ENCODE measurements around the gene NCBP1. TPM values are rescaled to one million over a fixed set of nuclear protein-coding genes. Genes with fewer than 3 reads are reported as not detected.
"Not testable (repeated sequence)": the region's sequence is repeated elsewhere in the genome, so short reads cannot be mapped to it uniquely, and the experiment has no call there.

The NCBP1 gene
- 10 to 100 TPM; 23.1 to 24.0 TPM for total RNA-seq
- 1 to 10 TPM; 3.5 to 7.9 TPM for polyA plus RNA-seq
- long read RNA-seq, donor 1, full-length matches to known transcripts = 18 of 31 reads
- long read RNA-seq, donor 1, partial matches to known transcripts = 4 of 31 reads
- long read RNA-seq, donor 1, other reads (novel, unspliced or antisense) = 9 of 31 reads
- long read RNA-seq, donor 2, full-length matches to known transcripts = 6 of 15 reads
- long read RNA-seq, donor 2, partial matches to known transcripts = 4 of 15 reads
- long read RNA-seq, donor 2, other reads (novel, unspliced or antisense) = 5 of 15 reads

GRCh38 chr9:97632985-97633858 is at the start of gene NCBP1, which contains the start of gene TSTD2:
NCBP1 (plus strand) TSS chr9:97633821; CDS start chr9:97633882, 61 bp downstream.
TSTD2 (minus strand) TSS chr9:97633368; CDS start chr9:97627562, 5,806 bp downstream.
- 0% methylated on average over 72 to 83 of the region's 83 CpGs for WGBS, 2 donors

DNA sequence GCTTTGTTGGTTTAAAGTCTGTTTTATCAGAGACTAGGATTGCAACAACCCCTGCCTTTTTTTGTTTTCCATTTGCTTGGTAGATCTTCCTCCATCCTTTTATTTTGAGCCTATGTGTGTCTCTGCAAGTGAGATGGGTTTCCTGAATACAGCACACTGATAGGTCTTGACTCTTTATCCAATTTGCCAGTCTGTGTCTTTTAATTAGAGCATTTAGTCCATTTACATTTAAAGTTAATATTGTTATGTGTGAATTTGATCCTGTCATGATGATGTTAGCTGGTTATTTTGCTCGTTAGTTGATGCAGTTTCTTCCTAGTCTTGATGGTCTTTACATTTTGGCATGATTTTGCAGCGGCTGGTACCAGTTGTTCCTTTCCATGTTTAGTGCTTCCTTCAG is 48.8 kb upstream of the NCBP1 start:
- intact Hi-C loops (cut with DNase I); ATAC-seq (ENCODE audit: low FRiP score); H3K27me3 ChIP-seq (ENCODE audit: control insufficient read depth in 1 of 2, insufficient read depth in 2 of 2, low read length in 1 of 2); H3K4me1 ChIP-seq (ENCODE audit: control insufficient read depth in 1 of 2, insufficient read depth in 2 of 2, low read length in 2 of 2); H3K9me3 ChIP-seq (ENCODE audit: control insufficient read depth, low read length); DNase-seq; H3K4me3 ChIP-seq (ENCODE audit: low read length in 2 of 2); H3K36me3 ChIP-seq (ENCODE audit: control insufficient read depth in 1 of 2, insufficient read depth in 2 of 2, low read length in 1 of 2); H3K27ac ChIP-seq (ENCODE audit: low read depth in 1 of 2, low read length in 2 of 2): not testable (repeated sequence)
- no CpG with 5 or more reads among the region's 2 CpGs for WGBS, 2 donors

More at GRCh38 chr9:97632985-97633858, at the start of gene NCBP1, which contains the start of gene TSTD2:
- DNase-seq (peak; percentile 98 to 99), ATAC-seq (ENCODE audit: low FRiP score) (peak; percentile 98)
- peaks cover 0 to 10% of the 10 kb centered on the region in 2 donors for H3K4me1 ChIP-seq (ENCODE audit: control insufficient read depth in 1 of 2, insufficient read depth in 2 of 2, low read length in 2 of 2)
- no peaks in the 10 kb centered on the region for H3K27me3 ChIP-seq (ENCODE audit: control insufficient read depth in 1 of 2, insufficient read depth in 2 of 2, low read length in 1 of 2)
- peak within 1 kb of the TSS; percentile 61 to 94 for H3K4me3 ChIP-seq (ENCODE audit: low read length in 2 of 2)
- H3K27ac ChIP-seq (ENCODE audit: low read depth in 1 of 2, low read length in 2 of 2) = peak within 1 kb of the TSS; percentile 95 to 96
- no peaks in the 10 kb centered on the region for H3K9me3 ChIP-seq (ENCODE audit: control insufficient read depth, low read length)
- intact Hi-C loops (cut with DNase I) = no loop called here
- no peaks in the 10 kb centered on the region for H3K36me3 ChIP-seq (ENCODE audit: control insufficient read depth in 1 of 2, insufficient read depth in 2 of 2, low read length in 1 of 2)

GRCh38 chr9:97586909-97587308 is 46.7 kb upstream of the NCBP1 start:
- H3K27me3 ChIP-seq (ENCODE audit: control insufficient read depth in 1 of 2, insufficient read depth in 2 of 2, low read length in 1 of 2); H3K36me3 ChIP-seq (ENCODE audit: control insufficient read depth in 1 of 2, insufficient read depth in 2 of 2, low read length in 1 of 2); H3K9me3 ChIP-seq (ENCODE audit: control insufficient read depth, low read length); ATAC-seq (ENCODE audit: low FRiP score); H3K27ac ChIP-seq (ENCODE audit: low read depth in 1 of 2, low read length in 2 of 2); H3K4me3 ChIP-seq (ENCODE audit: low read length in 2 of 2); DNase-seq; H3K4me1 ChIP-seq (ENCODE audit: control insufficient read depth in 1 of 2, insufficient read depth in 2 of 2, low read length in 2 of 2); intact Hi-C loops (cut with DNase I): not testable (repeated sequence)
- WGBS, 2 donors = 96 to 98% methylated on average over 5 to 7 of the region's 7 CpGs

DNA sequence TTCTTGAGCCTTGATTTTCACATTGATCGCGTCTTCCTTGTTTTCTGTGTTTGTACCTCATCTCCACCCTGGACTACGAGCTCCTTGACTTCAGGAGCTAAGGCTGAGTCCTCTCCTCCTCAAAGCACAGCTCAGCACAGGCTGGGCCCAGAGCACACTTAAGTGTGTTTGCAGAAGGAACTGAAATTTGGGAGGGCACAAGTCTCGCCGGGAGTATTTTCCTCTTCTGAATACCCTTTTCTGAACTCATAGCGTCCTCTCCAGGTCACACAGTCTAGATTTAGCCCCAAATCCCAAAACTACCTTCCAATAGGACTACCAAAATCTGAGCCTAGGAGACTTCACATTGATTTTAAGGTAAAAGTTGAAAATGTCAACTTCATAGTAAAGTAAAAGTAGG is 42.1 kb upstream of the NCBP1 start:
- Histone ChIP-seq H3K27me3 (ENCODE audit: control insufficient read depth in 1 of 2, insufficient read depth in 2 of 2, low read length in 1 of 2) (no peaks in the 10 kb centered on the region), H3K36me3 (ENCODE audit: control insufficient read depth in 1 of 2, insufficient read depth in 2 of 2, low read length in 1 of 2) (peaks cover 4 to 6% of the 10 kb centered on the region in 2 donors), H3K4me3 (ENCODE audit: low read length in 2 of 2) (no peak overlapping the region), H3K27ac (ENCODE audit: low read depth in 1 of 2, low read length in 2 of 2) (no peak overlapping the region), H3K9me3 (ENCODE audit: control insufficient read depth, low read length) (no peaks in the 10 kb centered on the region), H3K4me1 (ENCODE audit: control insufficient read depth in 1 of 2, insufficient read depth in 2 of 2, low read length in 2 of 2) (peaks cover 0 to 2% of the 10 kb centered on the region in 2 donors)
- 87 to 91% methylated on average over 6 of the region's 6 CpGs for WGBS, 2 donors
- intact Hi-C loops (cut with DNase I) = loop anchor here in 1 of 2 donors (10.0 kb wide), 1 partner anchor 87 kb away; the partner anchor contains the start of gene TMOD1
- DNase-seq (no peak), ATAC-seq (ENCODE audit: low FRiP score) (no peak)

DNA sequence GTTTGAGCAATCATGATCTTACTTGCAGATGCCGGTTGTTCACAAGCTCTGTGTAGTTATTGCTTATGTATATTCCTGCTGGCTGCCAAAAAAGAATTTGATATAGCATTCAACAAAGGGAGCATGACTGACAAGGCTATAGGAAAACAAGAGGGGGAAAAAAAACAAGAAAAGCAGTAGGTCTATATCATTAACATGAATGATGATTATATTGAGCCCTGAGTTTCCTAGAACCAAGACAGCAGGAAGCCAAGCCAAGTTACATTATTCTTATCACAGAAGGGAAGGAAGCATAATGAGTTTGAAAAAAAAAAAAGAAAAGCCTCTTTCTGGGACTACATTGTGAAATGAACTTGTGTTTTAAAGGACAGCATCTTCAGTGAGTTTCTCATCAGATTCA is 41.5 kb upstream of the NCBP1 start:
- Histone ChIP-seq H3K36me3 (ENCODE audit: control insufficient read depth in 1 of 2, insufficient read depth in 2 of 2, low read length in 1 of 2) (peaks cover 4 to 6% of the 10 kb centered on the region in 2 donors), H3K4me1 (ENCODE audit: control insufficient read depth in 1 of 2, insufficient read depth in 2 of 2, low read length in 2 of 2) (peaks cover 0 to 2% of the 10 kb centered on the region in 2 donors), H3K9me3 (ENCODE audit: control insufficient read depth, low read length) (no peaks in the 10 kb centered on the region), H3K27me3 (ENCODE audit: control insufficient read depth in 1 of 2, insufficient read depth in 2 of 2, low read length in 1 of 2) (no peaks in the 10 kb centered on the region), H3K4me3 (ENCODE audit: low read length in 2 of 2) (no peak overlapping the region), H3K27ac (ENCODE audit: low read depth in 1 of 2, low read length in 2 of 2) (no peak overlapping the region)
- ATAC-seq (ENCODE audit: low FRiP score) (no peak), DNase-seq (no peak)
- 96 to 98% methylated on average over 1 of the region's 1 CpG for WGBS, 2 donors
- intact Hi-C loops (cut with DNase I) = loop anchor here in 1 of 2 donors (10.0 kb wide), 1 partner anchor 87 kb away; the partner anchor contains the start of gene TMOD1

DNA sequence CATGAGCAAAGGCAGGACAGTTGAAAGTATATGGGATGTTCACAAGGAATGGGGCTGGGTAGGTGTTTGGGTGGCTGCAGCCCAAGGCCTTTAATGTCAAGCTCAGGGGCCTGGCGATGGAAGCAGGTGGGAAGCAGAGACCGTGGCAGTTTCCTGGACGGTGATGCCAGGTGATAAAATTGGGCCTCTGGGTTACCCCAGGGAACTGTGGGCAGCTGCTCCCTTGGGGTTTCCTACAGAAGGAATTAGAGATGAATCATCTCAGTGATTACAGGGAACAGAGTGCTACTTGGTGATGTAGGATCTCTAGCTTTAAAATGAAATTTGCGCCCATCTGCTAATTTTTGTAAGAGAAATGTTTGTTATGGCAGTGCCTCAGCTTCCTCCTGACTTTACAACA is 39.7 kb upstream of the NCBP1 start:
- no peak for DNase-seq
- intact Hi-C loops (cut with DNase I) = loop anchor here in 1 of 2 donors (10.0 kb wide), 1 partner anchor 89 kb away; the partner anchor contains the start of gene TMOD1
- Histone ChIP-seq H3K36me3 (ENCODE audit: control insufficient read depth in 1 of 2, insufficient read depth in 2 of 2, low read length in 1 of 2) (peaks cover 4 to 6% of the 10 kb centered on the region in 2 donors), H3K4me1 (ENCODE audit: control insufficient read depth in 1 of 2, insufficient read depth in 2 of 2, low read length in 2 of 2) (peaks cover 0 to 5% of the 10 kb centered on the region in 2 donors), H3K27me3 (ENCODE audit: control insufficient read depth in 1 of 2, insufficient read depth in 2 of 2, low read length in 1 of 2) (no peaks in the 10 kb centered on the region), H3K4me3 (ENCODE audit: low read length in 2 of 2) (no peak overlapping the region), H3K9me3 (ENCODE audit: control insufficient read depth, low read length) (no peaks in the 10 kb centered on the region), H3K27ac (ENCODE audit: low read depth in 1 of 2, low read length in 2 of 2) (peak overlapping the region in 1 of 2 donors; percentile 5)
- no peak for ATAC-seq (ENCODE audit: low FRiP score)
- 58 to 67% methylated on average over 4 of the region's 4 CpGs for WGBS, 2 donors

GRCh38 chr9:97594381-97594921 is 39.2 kb upstream of the NCBP1 start:
- DNase-seq (peak in 1 of 2 donors; percentile 49), ATAC-seq (ENCODE audit: low FRiP score) (no peak)
- intact Hi-C loops (cut with DNase I) = loop anchor here in 1 of 2 donors (10.0 kb wide), 1 partner anchor 90 kb away; the partner anchor contains the start of gene TMOD1
- H3K4me1 ChIP-seq (ENCODE audit: control insufficient read depth in 1 of 2, insufficient read depth in 2 of 2, low read length in 2 of 2) = peaks cover 0 to 5% of the 10 kb centered on the region in 2 donors
- 81 to 89% methylated on average over 11 of the region's 11 CpGs for WGBS, 2 donors
- H3K4me3 ChIP-seq (ENCODE audit: low read length in 2 of 2) = no peak overlapping the region
- peaks cover 4 to 6% of the 10 kb centered on the region in 2 donors for H3K36me3 ChIP-seq (ENCODE audit: control insufficient read depth in 1 of 2, insufficient read depth in 2 of 2, low read length in 1 of 2)
- H3K27me3 ChIP-seq (ENCODE audit: control insufficient read depth in 1 of 2, insufficient read depth in 2 of 2, low read length in 1 of 2) = no peaks in the 10 kb centered on the region
- H3K27ac ChIP-seq (ENCODE audit: low read depth in 1 of 2, low read length in 2 of 2) = peak overlapping the region in 1 of 2 donors; percentile 6
- H3K9me3 ChIP-seq (ENCODE audit: control insufficient read depth, low read length) = no peaks in the 10 kb centered on the region

DNA sequence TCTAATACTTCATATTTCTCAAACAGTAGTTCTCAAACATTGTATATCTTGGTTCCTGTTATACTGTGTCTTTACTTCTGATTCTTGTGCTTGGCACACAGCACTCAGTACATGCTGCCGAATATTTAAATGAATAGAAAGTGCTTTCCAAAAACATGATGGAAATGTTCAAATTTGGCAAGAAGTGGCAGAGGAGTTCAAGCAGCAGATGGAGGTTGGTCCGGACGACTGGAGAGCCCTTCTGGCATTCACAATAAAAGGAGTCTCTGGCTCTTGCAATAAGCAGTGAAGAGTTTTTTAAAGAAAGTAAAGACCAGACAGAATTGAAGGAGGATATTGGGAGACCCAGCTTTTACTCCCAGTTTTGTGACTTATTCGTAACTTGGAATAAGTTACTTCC is 36.7 kb upstream of the NCBP1 start:
- peak; percentile 5 for ATAC-seq (ENCODE audit: low FRiP score)
- DNase-seq = no peak
- H3K4me3 ChIP-seq (ENCODE audit: low read length in 2 of 2) = no peak overlapping the region
- intact Hi-C loops (cut with DNase I) = loop anchor here (2.0 to 10.0 kb wide), 4 partner anchors 40 to 125 kb away; partner anchors contain the start of gene TMOD1 (in 1 of the 2)
- peaks cover 0 to 5% of the 10 kb centered on the region in 2 donors for H3K4me1 ChIP-seq (ENCODE audit: control insufficient read depth in 1 of 2, insufficient read depth in 2 of 2, low read length in 2 of 2)
- H3K27ac ChIP-seq (ENCODE audit: low read depth in 1 of 2, low read length in 2 of 2) = no peak overlapping the region
- no peaks in the 10 kb centered on the region for H3K9me3 ChIP-seq (ENCODE audit: control insufficient read depth, low read length)
- peaks cover 6 to 8% of the 10 kb centered on the region in 2 donors for H3K36me3 ChIP-seq (ENCODE audit: control insufficient read depth in 1 of 2, insufficient read depth in 2 of 2, low read length in 1 of 2)
- no peaks in the 10 kb centered on the region for H3K27me3 ChIP-seq (ENCODE audit: control insufficient read depth in 1 of 2, insufficient read depth in 2 of 2, low read length in 1 of 2)
- WGBS, 2 donors = 5 to 14% methylated on average over 4 of the region's 4 CpGs
